22Rv1 (cell line): ENCODE results near the gene ALDH1A2.

Source experiments
- CTCF ChIP-seq: fragments of 450-650 bp; IDR thresholded peaks from 2 replicates; pipeline ENCODE4 v1.5.1; 2017; ENCODE audit warnings: mild to moderate bottlenecking
- ZFX ChIP-seq: fragments of 450-650 bp; IDR thresholded peaks from 2 replicates; pipeline ENCODE4 v1.6.1; 2017; ENCODE audit warnings: antibody characterized with exemption, borderline replicate concordance

- TF ChIP-seq CTCF (no peak), ZFX (no peak)
Observed at GRCh38 chr15:58108117-58108516, 42.6 kb upstream of the ALDH1A2 start.
